ENCODE data around the gene INO80D.

INO80D gene

GRCh38 chr2:205969584-205969983, 116.4 kb downstream of the INO80D start:
- DNase-seq (ENCODE audit: low read depth), result no peak
- TF ChIP-seq CTCF (conservative IDR thresholded peaks at IDR 0.05; ENCODE audit: control insufficient read depth, insufficient read depth, low read depth, low read length), result no peak
- H3K4me3 ChIP-seq (ENCODE audit: control insufficient read depth, low read depth, low read length), result no peak overlapping the region

- DNase-seq (ENCODE audit: low read depth), result peak; percentile 61
- no peak overlapping the region for H3K4me3 ChIP-seq (ENCODE audit: control insufficient read depth, low read depth, low read length)
- no peak for TF ChIP-seq CTCF (conservative IDR thresholded peaks at IDR 0.05; ENCODE audit: control insufficient read depth, insufficient read depth, low read depth, low read length)
These were observed 118.4 kb downstream of the INO80D start for GRCh38 chr2:205967391-205968075.

DNA sequence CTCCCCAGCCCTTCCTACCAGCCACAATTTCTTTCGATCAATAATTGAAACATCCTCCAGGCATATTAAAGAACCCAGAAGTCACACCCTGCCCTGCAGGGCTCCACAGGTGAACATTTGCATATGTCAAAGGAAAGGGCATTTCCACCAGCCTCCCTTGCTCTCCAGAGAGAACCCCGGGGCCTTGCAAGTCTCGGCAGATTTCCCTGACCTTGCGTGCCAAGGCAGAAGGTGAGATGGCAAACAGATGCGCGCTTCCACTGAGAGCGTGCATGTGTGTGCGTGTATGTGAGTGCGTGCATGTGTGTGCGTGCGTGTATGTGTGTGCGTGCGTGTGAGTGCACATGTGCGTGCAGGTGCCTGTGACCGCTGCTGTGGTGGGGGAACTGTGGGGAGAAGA, 120.3 kb downstream of the INO80D start:
- no peak for TF ChIP-seq CTCF (conservative IDR thresholded peaks at IDR 0.05; ENCODE audit: control insufficient read depth, insufficient read depth, low read depth, low read length)
- no peak for DNase-seq (ENCODE audit: low read depth)

GRCh38 chr2:205964111-205964761, 121.7 kb downstream of the INO80D start:
- no peak for TF ChIP-seq CTCF (conservative IDR thresholded peaks at IDR 0.05; ENCODE audit: control insufficient read depth, insufficient read depth, low read depth, low read length)
- no peak for DNase-seq (ENCODE audit: low read depth)
- H3K4me3 ChIP-seq (ENCODE audit: control insufficient read depth, low read depth, low read length), result no peak overlapping the region

More for the DNA sequence above, 120.3 kb downstream of the INO80D start:
- H3K4me3 ChIP-seq (ENCODE audit: control insufficient read depth, low read depth, low read length), result no peak overlapping the region

- no peak overlapping the region for H3K4me3 ChIP-seq (ENCODE audit: control insufficient read depth, low read depth, low read length)
- no peak for DNase-seq (ENCODE audit: low read depth)
- TF ChIP-seq CTCF (conservative IDR thresholded peaks at IDR 0.05; ENCODE audit: control insufficient read depth, insufficient read depth, low read depth, low read length), result no peak
These were observed 126.5 kb downstream of the INO80D start for GRCh38 chr2:205959521-205959920.

- no peak for DNase-seq (ENCODE audit: low read depth)
- no peak for TF ChIP-seq CTCF (conservative IDR thresholded peaks at IDR 0.05; ENCODE audit: control insufficient read depth, insufficient read depth, low read depth, low read length)
- H3K4me3 ChIP-seq (ENCODE audit: control insufficient read depth, low read depth, low read length), result no peak overlapping the region
These were observed 128.4 kb downstream of the INO80D start for GRCh38 chr2:205957452-205958154.
